PC-9 (cell line): ENCODE results near the gene RFTN1.

Experiments
- EZH2 ChIP-seq: fragments of 200-600 bp; sonication (generic); IDR thresholded peaks from 2 replicates; pipeline ENCODE4 v1.8.0; 2017; ENCODE audit warnings: antibody characterized with exemption, low read depth
- TF ChIP-seq, protein P1 (sequence below): fragments of 200-600 bp; sonication (generic); conservative IDR thresholded peaks from 2 replicates; pipeline ENCODE4 v1.6.1; 2017; ENCODE audit warnings: mixed run types, antibody characterized with exemption, mild to moderate bottlenecking, moderate library complexity

GRCh38 chr3:16546186-16547010 lies 32.9 kb upstream of the RFTN1 start:
- TF ChIP-seq, protein P1, sequence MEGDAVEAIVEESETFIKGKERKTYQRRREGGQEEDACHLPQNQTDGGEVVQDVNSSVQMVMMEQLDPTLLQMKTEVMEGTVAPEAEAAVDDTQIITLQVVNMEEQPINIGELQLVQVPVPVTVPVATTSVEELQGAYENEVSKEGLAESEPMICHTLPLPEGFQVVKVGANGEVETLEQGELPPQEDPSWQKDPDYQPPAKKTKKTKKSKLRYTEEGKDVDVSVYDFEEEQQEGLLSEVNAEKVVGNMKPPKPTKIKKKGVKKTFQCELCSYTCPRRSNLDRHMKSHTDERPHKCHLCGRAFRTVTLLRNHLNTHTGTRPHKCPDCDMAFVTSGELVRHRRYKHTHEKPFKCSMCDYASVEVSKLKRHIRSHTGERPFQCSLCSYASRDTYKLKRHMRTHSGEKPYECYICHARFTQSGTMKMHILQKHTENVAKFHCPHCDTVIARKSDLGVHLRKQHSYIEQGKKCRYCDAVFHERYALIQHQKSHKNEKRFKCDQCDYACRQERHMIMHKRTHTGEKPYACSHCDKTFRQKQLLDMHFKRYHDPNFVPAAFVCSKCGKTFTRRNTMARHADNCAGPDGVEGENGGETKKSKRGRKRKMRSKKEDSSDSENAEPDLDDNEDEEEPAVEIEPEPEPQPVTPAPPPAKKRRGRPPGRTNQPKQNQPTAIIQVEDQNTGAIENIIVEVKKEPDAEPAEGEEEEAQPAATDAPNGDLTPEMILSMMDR: no peak
- no peak for TF ChIP-seq EZH2
